ENCODE data around the gene CCDC3. TPM values are rescaled to one million over a fixed set of nuclear protein-coding genes. Genes with fewer than 3 reads are reported as not detected.
"Not testable (repeated sequence)": the region's sequence is repeated elsewhere in the genome, so short reads cannot be mapped to it uniquely, and the experiment has no call there.

The CCDC3 gene
- polyA plus RNA-seq, 3 donors = 3.4 to 51.9 (median 21.1) TPM

- WGBS, 3 donors = 53 to 55% (median 54%) methylated on average over 3 of the region's 3 CpGs
Measured at GRCh38 chr10:13006037-13006436, 4.5 kb upstream of the CCDC3 start.

GRCh38 chr10:13003759-13004158, 2.2 kb upstream of the CCDC3 start:
- 40 to 66% (median 41%) methylated on average over 3 of the region's 3 CpGs for WGBS, 3 donors
- no peak overlapping the region for H3K27ac ChIP-seq (ENCODE audit: low read depth, low read length)

More at GRCh38 chr10:13006037-13006436, 4.5 kb upstream of the CCDC3 start:
- H3K27ac ChIP-seq (ENCODE audit: low read depth, low read length) = no peak overlapping the region

GRCh38 chr10:13003004-13003403, 1.5 kb upstream of the CCDC3 start:
- no peak overlapping the region for H3K27ac ChIP-seq (ENCODE audit: low read depth, low read length)

- no peak overlapping the region for H3K27ac ChIP-seq (ENCODE audit: low read depth, low read length)
- WGBS, 3 donors = 3 to 7% (median 4%) methylated on average over 9 of the region's 9 CpGs
Measured at GRCh38 chr10:13001887-13002212, 337 bp upstream of the CCDC3 start.

GRCh38 chr10:13000431-13000830, 1.1 kb downstream of the CCDC3 start:
- H3K27ac ChIP-seq (ENCODE audit: low read depth, low read length) = no peak overlapping the region
- 72 to 78% (median 73%) methylated on average over 4 of the region's 4 CpGs for WGBS, 3 donors

- no peak overlapping the region for H3K27ac ChIP-seq (ENCODE audit: low read depth, low read length)
- 79 to 86% (median 82%) methylated on average over 6 of the region's 6 CpGs for WGBS, 3 donors
Measured at GRCh38 chr10:12999849-13000248, 1.7 kb downstream of the CCDC3 start.

- H3K27ac ChIP-seq (ENCODE audit: low read depth, low read length) = no peak overlapping the region
- WGBS, 3 donors = 43 to 64% (median 56%) methylated on average over 8 of the region's 8 CpGs
Measured at GRCh38 chr10:12995425-12995861, 6.1 kb downstream of the CCDC3 start.

- no peak overlapping the region for H3K27ac ChIP-seq (ENCODE audit: low read depth, low read length)
- 22 to 51% (median 41%) methylated on average over 8 of the region's 8 CpGs for WGBS, 3 donors
Measured at GRCh38 chr10:12993595-12993994, 7.9 kb downstream of the CCDC3 start.

- 94 to 95% (median 94%) methylated on average over 6 of the region's 6 CpGs for WGBS, 3 donors
- no peak overlapping the region for H3K27ac ChIP-seq (ENCODE audit: low read depth, low read length)
Measured at GRCh38 chr10:12985347-12985746, 16.2 kb downstream of the CCDC3 start.

- H3K27ac ChIP-seq (ENCODE audit: low read depth, low read length) = no peak overlapping the region
- 86 to 91% (median 86%) methylated on average over 7 of the region's 7 CpGs for WGBS, 3 donors
Measured at GRCh38 chr10:12984165-12984747, 17.3 kb downstream of the CCDC3 start.

- not testable (repeated sequence) for H3K27ac ChIP-seq (ENCODE audit: low read depth, low read length)
- 78 to 82% (median 79%) methylated on average over 3 of the region's 3 CpGs for WGBS, 3 donors
Measured at GRCh38 chr10:12983568-12983967, 17.9 kb downstream of the CCDC3 start.

- WGBS, 3 donors = 78 to 84% (median 82%) methylated on average over 4 of the region's 4 CpGs
- no peak overlapping the region for H3K27ac ChIP-seq (ENCODE audit: low read depth, low read length)
Measured at GRCh38 chr10:12981570-12981969, 19.9 kb downstream of the CCDC3 start.

- H3K27ac ChIP-seq (ENCODE audit: low read depth, low read length) = no peak overlapping the region
- WGBS, 3 donors = 66 to 79% (median 73%) methylated on average over 6 of the region's 6 CpGs
Measured at GRCh38 chr10:12980713-12981306, 20.7 kb downstream of the CCDC3 start.

- H3K27ac ChIP-seq (ENCODE audit: low read depth, low read length) = no peak overlapping the region
- 27 to 36% (median 33%) methylated on average over 7 of the region's 7 CpGs for WGBS, 3 donors
Measured at GRCh38 chr10:12980102-12980661, 21.3 kb downstream of the CCDC3 start.

- 77 to 86% (median 85%) methylated on average over 4 of the region's 4 CpGs for WGBS, 3 donors
- H3K27ac ChIP-seq (ENCODE audit: low read depth, low read length) = no peak overlapping the region
Measured at GRCh38 chr10:12978891-12979290, 22.6 kb downstream of the CCDC3 start.

- no peak overlapping the region for H3K27ac ChIP-seq (ENCODE audit: low read depth, low read length)
- 73 to 80% (median 76%) methylated on average over 5 of the region's 5 CpGs for WGBS, 3 donors
Measured at GRCh38 chr10:12975906-12976305, 25.6 kb downstream of the CCDC3 start.

GRCh38 chr10:12975266-12975665, 26.2 kb downstream of the CCDC3 start:
- H3K27ac ChIP-seq (ENCODE audit: low read depth, low read length) = no peak overlapping the region
- 63 to 89% (median 73%) methylated on average over 3 of the region's 3 CpGs for WGBS, 3 donors

GRCh38 chr10:12974491-12975199, 26.9 kb downstream of the CCDC3 start:
- H3K27ac ChIP-seq (ENCODE audit: low read depth, low read length) = no peak overlapping the region
- WGBS, 3 donors = 78 to 85% (median 85%) methylated on average over 14 of the region's 14 CpGs

- 79 to 88% (median 86%) methylated on average over 9 of the region's 9 CpGs for whole genome bisulfite sequencing, 3 donors
- no peak overlapping the region for H3K27ac ChIP-seq (ENCODE audit: low read depth, low read length)
Measured at GRCh38 chr10:12974078-12974477, 27.4 kb downstream of the CCDC3 start.
